ENCODE measurements around the gene ABCC11. TPM values are rescaled to one million over a fixed set of nuclear protein-coding genes. Genes with fewer than 3 reads are reported as not detected.

Gene ABCC11
- total and polyA plus RNA-seq, 12 donors, result 0.01 to 0.61 (median 0.24) TPM; not detected in 5

- ATAC-seq, result no peak
- Histone ChIP-seq H3K9me3 (peaks cover 0 to 11% (median 9%) of the 10 kb centered on the region in 11 donors), H3K27me3 (no peaks in the 10 kb centered on the region), H3K36me3 (peaks cover 0 to 95% (median 16%) of the 10 kb centered on the region in 9 donors), H3K4me1 (peaks cover 0 to 17% (median 0%) of the 10 kb centered on the region in 9 donors), H3K4me3 (no peak overlapping the region), H3K27ac (no peak overlapping the region)
- intact Hi-C loops (cut with DNase I), result no loop called here
- no peak for DNase-seq
- 83 to 89% methylated on average over 4 of the region's 4 CpGs for WGBS, 2 donors
- TF ChIP-seq CTCF (IDR thresholded peaks at IDR 0.05), result no peak
These were observed 44.4 kb upstream of the ABCC11 start for GRCh38 chr16:48291754-48292153.

- H3K9me3 ChIP-seq, result peaks cover 0 to 15% (median 10%) of the 10 kb centered on the region in 11 donors
These were observed 44.0 kb upstream of the ABCC11 start for GRCh38 chr16:48291303-48291702.

GRCh38 chr16:48287239-48287638, 39.9 kb upstream of the ABCC11 start:
- Histone ChIP-seq H3K4me1 (peaks cover 4 to 32% (median 16%) of the 10 kb centered on the region in 9 donors), H3K27ac (no peak overlapping the region), H3K4me3 (no peak overlapping the region), H3K36me3 (peaks cover 0 to 81% (median 23%) of the 10 kb centered on the region in 9 donors), H3K9me3 (peaks cover 0 to 15% (median 10%) of the 10 kb centered on the region in 11 donors), H3K27me3 (no peaks in the 10 kb centered on the region)
- ATAC-seq (no peak), DNase-seq (no peak)
- TF ChIP-seq CTCF (IDR thresholded peaks at IDR 0.05), result no peak
- intact Hi-C loops (cut with DNase I), result loop anchor here in 1 of 10 donors (10.0 kb wide), 1 partner anchor 258 kb away; no protein-coding TSS in a partner anchor

More at GRCh38 chr16:48291303-48291702, 44.0 kb upstream of the ABCC11 start:
- no peak for DNase-seq
- no peak for TF ChIP-seq CTCF (IDR thresholded peaks at IDR 0.05)
- WGBS, 2 donors, result 94 to 96% methylated on average over 3 of the region's 3 CpGs
- intact Hi-C loops (cut with DNase I), result no loop called here
- no peaks in the 10 kb centered on the region for H3K27me3 ChIP-seq
- H3K4me1 ChIP-seq, result peaks cover 0 to 17% (median 0%) of the 10 kb centered on the region in 9 donors
- peaks cover 0 to 95% (median 20%) of the 10 kb centered on the region in 9 donors for H3K36me3 ChIP-seq
- ATAC-seq, result no peak
- no peak overlapping the region for H3K4me3 ChIP-seq
- H3K27ac ChIP-seq, result no peak overlapping the region

GRCh38 chr16:48284772-48285409, 37.6 kb upstream of the ABCC11 start:
- no peak for TF ChIP-seq CTCF (IDR thresholded peaks at IDR 0.05)
- H3K36me3 ChIP-seq, result peaks cover 0 to 61% (median 23%) of the 10 kb centered on the region in 9 donors
- intact Hi-C loops (cut with DNase I), result loop anchor here in 1 of 10 donors (10.0 kb wide), 1 partner anchor 260 kb away; no protein-coding TSS in a partner anchor
- no peak overlapping the region for H3K27ac ChIP-seq
- H3K9me3 ChIP-seq, result peaks cover 0 to 15% (median 10%) of the 10 kb centered on the region in 11 donors
- no peaks in the 10 kb centered on the region for H3K27me3 ChIP-seq
- DNase-seq, result no peak
- ATAC-seq, result no peak
- WGBS, 2 donors, result 97 to 98% methylated on average over 4 of the region's 4 CpGs
- no peak overlapping the region for H3K4me3 ChIP-seq
- peaks cover 5 to 39% (median 31%) of the 10 kb centered on the region in 9 donors for H3K4me1 ChIP-seq
